ENCODE data around the gene AP1M1.

The AP1M1 gene

DNA sequence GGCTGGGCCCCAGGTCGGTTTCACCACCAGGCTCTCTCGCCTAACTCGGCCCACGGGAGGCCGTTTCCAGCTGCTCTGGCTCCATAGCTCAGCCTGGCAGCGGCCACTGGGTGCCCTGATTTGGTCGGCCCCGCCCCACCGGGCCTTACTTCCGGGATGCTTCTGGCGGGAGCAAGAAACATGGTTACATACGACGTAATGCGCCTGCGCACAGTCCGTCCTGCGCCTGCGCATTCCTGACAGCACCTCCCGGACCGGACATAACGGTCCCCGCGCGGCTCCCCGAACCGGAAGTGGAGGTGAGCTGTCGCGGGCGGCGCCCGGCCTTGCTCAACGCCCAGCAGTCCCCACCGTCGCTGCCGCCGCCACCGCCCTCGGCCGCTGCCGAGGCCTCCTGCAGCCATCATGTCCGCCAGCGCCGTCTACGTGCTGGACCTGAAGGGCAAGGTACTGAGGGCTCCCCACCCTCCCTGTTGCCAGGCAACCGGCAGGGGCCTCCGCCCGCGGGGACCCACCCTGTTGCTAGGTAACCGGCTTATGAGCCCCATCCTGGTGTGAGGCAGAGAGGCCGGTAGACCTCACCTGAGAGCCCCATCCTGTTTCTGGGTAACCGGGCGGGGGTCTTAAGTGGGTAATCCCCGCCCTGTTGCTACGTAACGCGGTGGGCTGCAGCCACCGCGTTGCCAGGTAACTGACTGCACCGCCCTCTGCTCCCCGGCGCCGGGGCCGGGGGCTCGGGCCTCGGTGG is at the start of gene AP1M1:
TSS of gene AP1M1 (plus strand) at position 290 of the 748 bp plus-strand sequence. CDS start at position 406, 116 bp downstream.
- no peak for TF ChIP-seq CREB1 (IDR thresholded peaks at IDR 0.05; ENCODE audit: low read depth)
- TF ChIP-seq YY1 (IDR thresholded peaks at IDR 0.05; ENCODE audit: low read depth) = peak; percentile 74
- TF ChIP-seq, protein P1, sequence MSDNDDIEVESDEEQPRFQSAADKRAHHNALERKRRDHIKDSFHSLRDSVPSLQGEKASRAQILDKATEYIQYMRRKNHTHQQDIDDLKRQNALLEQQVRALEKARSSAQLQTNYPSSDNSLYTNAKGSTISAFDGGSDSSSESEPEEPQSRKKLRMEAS (IDR thresholded peaks at IDR 0.05) = peak; percentile 78; the same call in 1 of the 2 replicates
- TF ChIP-seq TAF1 (IDR thresholded peaks at IDR 0.05; ENCODE audit: low read depth) = peak; percentile 79
- TF ChIP-seq CEBPB (IDR thresholded peaks at IDR 0.05) = peak; percentile 50; the same call in 1 of the 2 replicates
- TF ChIP-seq ZBTB7A (IDR thresholded peaks at IDR 0.05; ENCODE audit: low read depth) = peak; percentile 39; the same call in 1 of the 2 replicates
- TF ChIP-seq, protein P2, sequence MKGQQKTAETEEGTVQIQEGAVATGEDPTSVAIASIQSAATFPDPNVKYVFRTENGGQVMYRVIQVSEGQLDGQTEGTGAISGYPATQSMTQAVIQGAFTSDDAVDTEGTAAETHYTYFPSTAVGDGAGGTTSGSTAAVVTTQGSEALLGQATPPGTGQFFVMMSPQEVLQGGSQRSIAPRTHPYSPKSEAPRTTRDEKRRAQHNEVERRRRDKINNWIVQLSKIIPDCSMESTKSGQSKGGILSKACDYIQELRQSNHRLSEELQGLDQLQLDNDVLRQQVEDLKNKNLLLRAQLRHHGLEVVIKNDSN (IDR thresholded peaks at IDR 0.05) = no peak

DNA sequence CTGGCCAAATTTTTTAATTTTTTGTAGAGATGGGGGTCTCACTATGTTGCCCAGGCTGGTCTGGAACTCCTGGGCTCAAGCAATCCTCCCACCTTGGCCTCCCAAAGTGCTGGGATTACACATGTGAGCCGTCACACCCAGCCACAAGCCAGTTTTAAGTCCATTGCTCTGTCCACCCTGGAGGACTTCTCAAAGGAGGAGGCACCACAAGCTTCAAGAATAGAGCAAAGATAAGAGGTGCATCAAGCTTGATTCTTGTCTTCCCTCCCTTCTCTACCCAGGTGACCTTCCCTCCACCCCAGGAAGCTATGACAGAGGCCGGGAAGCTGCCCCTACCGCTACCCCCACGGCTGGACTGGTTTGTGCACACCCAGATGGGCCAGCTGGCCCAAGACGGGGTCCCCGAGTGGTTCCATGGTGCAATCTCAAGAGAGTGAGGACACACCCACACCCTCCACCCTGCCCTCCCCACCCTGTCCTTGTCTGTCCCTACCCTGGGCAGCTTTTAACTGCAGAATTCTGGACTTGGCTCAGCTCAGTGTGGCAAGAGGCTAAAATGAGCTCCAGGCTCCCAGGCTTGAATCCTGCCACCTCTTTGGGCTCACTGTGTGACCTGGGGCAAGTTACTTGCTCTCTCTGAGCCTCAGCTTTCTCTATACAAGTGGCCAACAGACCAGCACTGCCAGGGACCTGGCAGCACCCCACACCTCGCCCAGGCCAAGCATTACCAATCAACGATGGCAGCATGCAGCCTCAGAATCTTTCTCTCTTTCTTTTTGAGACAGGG is 49.1 kb upstream of the AP1M1 start:
- TF ChIP-seq, protein P2 (IDR thresholded peaks at IDR 0.05) = no peak
- TF ChIP-seq CREB1 (IDR thresholded peaks at IDR 0.05; ENCODE audit: low read depth) (no peak), TCF12 (IDR thresholded peaks at IDR 0.05; ENCODE audit: low read depth) (no peak), YY1 (IDR thresholded peaks at IDR 0.05; ENCODE audit: low read depth) (no peak), EP300 (IDR thresholded peaks at IDR 0.05; ENCODE audit: borderline replicate concordance) (no peak), EGR1 (IDR thresholded peaks at IDR 0.05) (no peak), NFIC (IDR thresholded peaks at IDR 0.05) (no peak), TEAD4 (IDR thresholded peaks at IDR 0.05) (no peak), ZBTB7A (IDR thresholded peaks at IDR 0.05; ENCODE audit: low read depth) (no peak), RAD21 (IDR thresholded peaks at IDR 0.05; ENCODE audit: low read depth) (no peak), FOXM1 (IDR thresholded peaks at IDR 0.05; ENCODE audit: borderline replicate concordance, low read depth) (no peak)
- TF ChIP-seq, protein P3, sequence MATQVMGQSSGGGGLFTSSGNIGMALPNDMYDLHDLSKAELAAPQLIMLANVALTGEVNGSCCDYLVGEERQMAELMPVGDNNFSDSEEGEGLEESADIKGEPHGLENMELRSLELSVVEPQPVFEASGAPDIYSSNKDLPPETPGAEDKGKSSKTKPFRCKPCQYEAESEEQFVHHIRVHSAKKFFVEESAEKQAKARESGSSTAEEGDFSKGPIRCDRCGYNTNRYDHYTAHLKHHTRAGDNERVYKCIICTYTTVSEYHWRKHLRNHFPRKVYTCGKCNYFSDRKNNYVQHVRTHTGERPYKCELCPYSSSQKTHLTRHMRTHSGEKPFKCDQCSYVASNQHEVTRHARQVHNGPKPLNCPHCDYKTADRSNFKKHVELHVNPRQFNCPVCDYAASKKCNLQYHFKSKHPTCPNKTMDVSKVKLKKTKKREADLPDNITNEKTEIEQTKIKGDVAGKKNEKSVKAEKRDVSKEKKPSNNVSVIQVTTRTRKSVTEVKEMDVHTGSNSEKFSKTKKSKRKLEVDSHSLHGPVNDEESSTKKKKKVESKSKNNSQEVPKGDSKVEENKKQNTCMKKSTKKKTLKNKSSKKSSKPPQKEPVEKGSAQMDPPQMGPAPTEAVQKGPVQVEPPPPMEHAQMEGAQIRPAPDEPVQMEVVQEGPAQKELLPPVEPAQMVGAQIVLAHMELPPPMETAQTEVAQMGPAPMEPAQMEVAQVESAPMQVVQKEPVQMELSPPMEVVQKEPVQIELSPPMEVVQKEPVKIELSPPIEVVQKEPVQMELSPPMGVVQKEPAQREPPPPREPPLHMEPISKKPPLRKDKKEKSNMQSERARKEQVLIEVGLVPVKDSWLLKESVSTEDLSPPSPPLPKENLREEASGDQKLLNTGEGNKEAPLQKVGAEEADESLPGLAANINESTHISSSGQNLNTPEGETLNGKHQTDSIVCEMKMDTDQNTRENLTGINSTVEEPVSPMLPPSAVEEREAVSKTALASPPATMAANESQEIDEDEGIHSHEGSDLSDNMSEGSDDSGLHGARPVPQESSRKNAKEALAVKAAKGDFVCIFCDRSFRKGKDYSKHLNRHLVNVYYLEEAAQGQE (IDR thresholded peaks at IDR 0.05; ENCODE audit: low read depth) = no peak
- TF ChIP-seq, protein P1 (IDR thresholded peaks at IDR 0.05) = no peak

DNA sequence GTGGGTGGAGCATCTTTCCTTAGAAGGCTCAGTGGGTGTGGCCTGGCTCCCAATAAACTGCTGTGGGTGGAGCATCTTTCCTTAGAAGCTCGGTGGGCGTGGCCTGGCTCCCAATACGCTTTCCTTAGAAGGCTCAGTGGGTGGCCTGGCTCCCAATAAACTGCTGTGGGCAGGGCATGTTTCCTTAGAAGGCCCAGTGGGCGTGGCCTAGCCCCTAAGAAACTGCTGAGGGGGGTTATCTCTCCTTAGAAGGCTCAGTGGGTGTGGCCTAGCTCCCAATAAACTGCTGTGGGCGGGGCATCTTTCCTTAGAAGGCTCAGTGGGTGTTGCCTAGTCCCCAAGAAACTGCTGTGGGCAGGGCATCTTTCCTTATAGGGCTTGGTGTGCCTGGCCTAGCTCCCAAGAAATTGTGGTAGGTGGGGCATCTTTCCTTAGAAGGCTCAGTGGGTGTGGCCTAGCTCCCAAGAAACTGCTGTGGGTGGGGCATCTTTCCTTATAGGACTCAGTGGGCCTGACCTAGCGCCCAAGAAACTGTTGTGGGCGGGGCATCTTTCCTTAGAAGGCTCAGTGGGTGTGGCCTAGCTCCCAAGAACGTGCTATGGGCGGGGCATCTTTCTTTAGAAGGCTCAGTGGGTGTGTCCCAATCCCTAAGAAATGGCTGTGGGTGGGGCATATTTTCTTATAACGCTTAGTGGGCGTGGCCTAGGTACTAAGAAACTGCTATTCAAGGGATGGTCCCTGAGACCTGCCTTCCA is 44.0 kb upstream of the AP1M1 start:
- TF ChIP-seq TAF1 (IDR thresholded peaks at IDR 0.05; ENCODE audit: low read depth) (no peak), TCF12 (IDR thresholded peaks at IDR 0.05; ENCODE audit: low read depth) (no peak), YY1 (IDR thresholded peaks at IDR 0.05; ENCODE audit: low read depth) (no peak), ZBTB7A (IDR thresholded peaks at IDR 0.05; ENCODE audit: low read depth) (no peak), EGR1 (IDR thresholded peaks at IDR 0.05) (no peak), FOXM1 (IDR thresholded peaks at IDR 0.05; ENCODE audit: borderline replicate concordance, low read depth) (no peak), RAD21 (IDR thresholded peaks at IDR 0.05; ENCODE audit: low read depth) (no peak), TEAD4 (IDR thresholded peaks at IDR 0.05) (no peak), CEBPB (IDR thresholded peaks at IDR 0.05) (no peak), NFIC (IDR thresholded peaks at IDR 0.05) (no peak), EP300 (IDR thresholded peaks at IDR 0.05; ENCODE audit: borderline replicate concordance) (no peak)
- TF ChIP-seq, protein P2 (IDR thresholded peaks at IDR 0.05) = no peak
- TF ChIP-seq, protein P1 (IDR thresholded peaks at IDR 0.05) = no peak
- TF ChIP-seq, protein P3 (IDR thresholded peaks at IDR 0.05; ENCODE audit: low read depth) = no peak

DNA sequence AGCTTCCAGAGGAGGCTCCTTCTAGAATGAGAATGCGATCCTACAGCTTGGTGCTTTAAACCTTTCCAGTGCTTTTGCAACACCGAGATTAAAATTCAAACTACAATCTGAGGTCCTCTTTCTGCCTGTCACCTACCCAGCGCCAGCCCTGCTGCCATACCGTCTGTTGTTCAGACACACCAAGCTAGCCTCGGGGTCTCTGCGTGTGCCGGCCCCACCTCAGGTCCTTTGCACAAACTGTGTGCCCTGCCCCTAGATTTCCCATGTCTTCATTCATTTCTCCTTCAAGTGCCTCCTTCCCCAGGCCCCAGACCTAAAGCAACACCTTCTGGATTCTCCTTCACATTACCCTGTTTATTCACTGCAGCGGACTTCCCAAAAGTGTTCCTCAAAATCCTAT is 43.2 kb upstream of the AP1M1 start:
- TF ChIP-seq, protein P2 (IDR thresholded peaks at IDR 0.05) = no peak
- TF ChIP-seq EP300 (IDR thresholded peaks at IDR 0.05; ENCODE audit: borderline replicate concordance) = no peak
- TF ChIP-seq, protein P1 (IDR thresholded peaks at IDR 0.05) = no peak

All from Ishikawa (cell line).